BJ (cell line): ENCODE results near the gene GOSR2. TPM values are rescaled to one million over a fixed set of nuclear protein-coding genes. Genes with fewer than 3 reads are reported as not detected.

ENCODE experiments used
- CTCF ChIA-PET: fragments of 350-600 bp; formaldehyde crosslinking; extraction: SDS; loops from one replicate; lab custom pipeline; 2021; ENCODE audit warnings: antibody characterized with exemption, inconsistent platforms; lab: Yijun Ruan, JAX
- POLR2A ChIA-PET: fragments of 300-600 bp; sonication (Branson Sonifier 250); formaldehyde crosslinking; extraction: SDS; loops from one replicate; lab custom pipeline; 2021; ENCODE audit warnings: antibody characterized with exemption; lab: Charles Lee
- DNase-seq: peaks from one replicate; pipeline ENCODE4 v3.0.0-alpha.2; 2011; ENCODE audit warnings: low read depth
- H3K27me3 ChIP-seq: 2 replicates; pipeline ENCODE4 v1.6.0; 2011; ENCODE audit warnings: low read length; ENCODE audit not compliant: control insufficient read depth, insufficient read depth
- H3K36me3 ChIP-seq: 2 replicates; pipeline ENCODE4 v1.5.1; 2011; ENCODE audit warnings: low read length; ENCODE audit not compliant: control insufficient read depth, insufficient read depth
- H3K4me3 ChIP-seq: 2 replicates; pipeline ENCODE4 v1.5.1; 2011; ENCODE audit warnings: low read depth, mild to moderate bottlenecking, control low read depth, low read length
- polyA plus RNA-seq: library from polyadenylated mRNA; depleted of rRNA; stranded (reverse); fragments of >200 nt; gene quantifications from 2 replicates; pipeline ENCODE4 v1.2.3, GENCODE V29; 2011
- TF ChIP-seq, protein P1 (sequence below): IDR thresholded peaks from 2 replicates; pipeline ENCODE4 v1.5.1; 2011; ENCODE audit warnings: low read depth, mild to moderate bottlenecking, control low read depth, inconsistent platforms, low read length, moderate library complexity; ENCODE audit not compliant: insufficient read depth

Gene GOSR2
- polyA plus RNA-seq, 1 experiment, result 72.8 TPM

DNA sequence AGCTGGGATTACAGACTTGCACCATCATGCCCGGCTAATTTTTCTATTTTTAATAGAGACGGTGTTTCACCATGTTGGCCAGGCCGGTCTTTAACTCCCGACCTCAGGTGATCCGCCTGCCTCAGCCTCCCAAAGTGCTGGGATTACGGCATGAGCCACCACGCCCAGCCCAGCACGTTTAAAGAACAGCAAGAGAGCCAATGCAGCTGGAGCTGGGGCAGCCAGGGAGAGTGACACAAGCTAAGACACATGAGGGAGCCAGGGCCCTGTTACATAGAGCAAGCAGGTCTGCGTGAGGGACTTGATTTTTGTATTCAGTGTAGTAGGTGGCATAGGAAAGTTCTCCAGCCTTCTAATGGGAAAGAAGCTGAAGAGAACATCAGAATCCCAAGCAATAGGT is 21.7 kb upstream of the GOSR2 start:
- no peaks in the 10 kb centered on the region for H3K36me3 ChIP-seq
- peaks cover 7% of the 10 kb centered on the region for H3K27me3 ChIP-seq
- DNase-seq, result no peak
- POLR2A ChIA-PET, result no interaction called here
- TF ChIP-seq, protein P1, sequence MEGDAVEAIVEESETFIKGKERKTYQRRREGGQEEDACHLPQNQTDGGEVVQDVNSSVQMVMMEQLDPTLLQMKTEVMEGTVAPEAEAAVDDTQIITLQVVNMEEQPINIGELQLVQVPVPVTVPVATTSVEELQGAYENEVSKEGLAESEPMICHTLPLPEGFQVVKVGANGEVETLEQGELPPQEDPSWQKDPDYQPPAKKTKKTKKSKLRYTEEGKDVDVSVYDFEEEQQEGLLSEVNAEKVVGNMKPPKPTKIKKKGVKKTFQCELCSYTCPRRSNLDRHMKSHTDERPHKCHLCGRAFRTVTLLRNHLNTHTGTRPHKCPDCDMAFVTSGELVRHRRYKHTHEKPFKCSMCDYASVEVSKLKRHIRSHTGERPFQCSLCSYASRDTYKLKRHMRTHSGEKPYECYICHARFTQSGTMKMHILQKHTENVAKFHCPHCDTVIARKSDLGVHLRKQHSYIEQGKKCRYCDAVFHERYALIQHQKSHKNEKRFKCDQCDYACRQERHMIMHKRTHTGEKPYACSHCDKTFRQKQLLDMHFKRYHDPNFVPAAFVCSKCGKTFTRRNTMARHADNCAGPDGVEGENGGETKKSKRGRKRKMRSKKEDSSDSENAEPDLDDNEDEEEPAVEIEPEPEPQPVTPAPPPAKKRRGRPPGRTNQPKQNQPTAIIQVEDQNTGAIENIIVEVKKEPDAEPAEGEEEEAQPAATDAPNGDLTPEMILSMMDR, result no peak
- CTCF ChIA-PET, result interaction anchor here (1.2 kb wide), 1 partner anchor 10 kb away, joined by 4 read pairs; no protein-coding TSS in a partner anchor
- no peak overlapping the region for H3K4me3 ChIP-seq

DNA sequence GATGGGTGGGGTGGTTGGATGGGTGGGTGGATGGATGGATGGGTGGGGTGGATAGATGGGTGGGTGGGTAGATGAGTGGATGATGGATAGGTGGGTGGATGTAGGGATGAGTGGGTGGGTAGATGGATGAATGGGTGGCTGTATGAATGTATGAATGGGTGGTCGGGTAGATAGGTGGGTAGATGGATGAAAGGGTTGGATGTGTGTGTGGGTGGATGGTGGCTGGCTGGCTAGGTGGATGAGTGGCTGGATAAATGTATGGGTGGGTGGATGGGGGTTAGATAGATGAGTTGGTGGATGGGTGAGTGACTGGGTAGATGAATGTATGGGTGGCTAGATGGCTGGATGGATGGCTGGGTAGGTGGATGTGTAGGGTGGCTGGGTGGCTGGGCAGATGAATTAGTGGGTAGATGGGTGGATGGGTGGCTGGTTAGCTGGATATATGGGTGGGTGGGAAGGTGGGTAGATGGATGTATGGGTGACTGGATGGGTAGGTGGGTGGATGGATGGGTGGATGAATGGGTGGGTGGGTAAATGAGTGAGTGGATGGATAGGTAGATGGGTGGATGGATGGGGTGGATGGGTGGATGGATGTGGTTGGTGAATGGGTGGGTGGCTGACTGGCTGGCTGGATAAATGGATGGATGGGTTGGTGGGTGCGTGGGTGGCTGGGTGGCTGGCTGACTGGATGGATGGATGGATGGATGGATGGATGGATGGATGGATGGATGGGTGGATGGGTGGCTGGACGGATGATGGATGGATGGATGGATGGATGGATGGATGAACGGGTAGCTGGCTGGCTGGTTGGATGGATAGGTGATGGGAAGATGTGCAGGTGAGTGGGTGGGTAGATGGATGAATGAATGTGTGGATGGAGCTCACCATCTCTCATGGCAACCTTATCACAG is 18.9 kb upstream of the GOSR2 start:
- TF ChIP-seq, protein P1, result no peak
- Histone ChIP-seq H3K36me3 (no peaks in the 10 kb centered on the region), H3K4me3 (no peak overlapping the region), H3K27me3 (peaks cover 9% of the 10 kb centered on the region)
- DNase-seq, result no peak
- ChIA-PET CTCF (no interaction called here), POLR2A (no interaction called here)

DNA sequence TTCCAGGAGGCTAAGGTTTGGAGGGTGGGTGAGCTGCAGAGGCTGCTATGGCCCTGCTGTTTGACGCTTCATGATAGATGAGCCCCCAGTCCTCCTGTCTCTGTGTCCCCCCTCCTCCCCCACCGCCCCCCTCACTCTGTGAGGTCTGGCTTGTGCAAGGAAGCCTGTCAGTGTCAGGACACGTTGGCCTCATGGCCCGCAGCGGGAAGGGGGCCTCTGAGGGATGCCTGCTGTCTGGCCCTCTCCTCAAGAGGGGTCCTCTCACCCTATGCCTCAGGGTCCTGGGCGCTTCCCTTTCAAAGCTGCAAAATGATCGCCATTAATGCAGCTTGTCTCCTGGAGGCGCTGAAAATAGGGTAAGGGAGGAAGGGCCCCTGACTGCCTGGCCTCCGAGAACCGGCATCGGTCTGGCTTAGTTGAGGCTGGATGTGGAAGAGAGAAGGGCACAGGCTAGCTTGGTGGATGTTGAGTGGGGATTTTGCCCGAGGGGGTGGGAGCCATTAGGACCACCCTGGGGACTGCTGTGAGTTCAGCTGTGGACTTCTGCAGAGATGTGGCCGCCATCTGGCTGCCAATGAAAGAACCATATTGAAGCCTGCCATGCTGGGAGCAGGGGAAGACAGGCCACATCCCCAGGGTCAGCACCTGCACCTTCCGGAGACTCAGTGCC is 14.8 kb upstream of the GOSR2 start:
- H3K27me3 ChIP-seq, result peaks cover 14% of the 10 kb centered on the region
- H3K36me3 ChIP-seq, result no peaks in the 10 kb centered on the region
- CTCF ChIA-PET, result interaction anchor here (0.6 to 2.4 kb wide), 3 partner anchors 33 to 73 kb away, joined by 3 to 7 read pairs (median 5); no protein-coding TSS in a partner anchor
- TF ChIP-seq, protein P1, result no peak
- DNase-seq, result no peak
- no peak overlapping the region for H3K4me3 ChIP-seq
- POLR2A ChIA-PET, result no interaction called here

DNA sequence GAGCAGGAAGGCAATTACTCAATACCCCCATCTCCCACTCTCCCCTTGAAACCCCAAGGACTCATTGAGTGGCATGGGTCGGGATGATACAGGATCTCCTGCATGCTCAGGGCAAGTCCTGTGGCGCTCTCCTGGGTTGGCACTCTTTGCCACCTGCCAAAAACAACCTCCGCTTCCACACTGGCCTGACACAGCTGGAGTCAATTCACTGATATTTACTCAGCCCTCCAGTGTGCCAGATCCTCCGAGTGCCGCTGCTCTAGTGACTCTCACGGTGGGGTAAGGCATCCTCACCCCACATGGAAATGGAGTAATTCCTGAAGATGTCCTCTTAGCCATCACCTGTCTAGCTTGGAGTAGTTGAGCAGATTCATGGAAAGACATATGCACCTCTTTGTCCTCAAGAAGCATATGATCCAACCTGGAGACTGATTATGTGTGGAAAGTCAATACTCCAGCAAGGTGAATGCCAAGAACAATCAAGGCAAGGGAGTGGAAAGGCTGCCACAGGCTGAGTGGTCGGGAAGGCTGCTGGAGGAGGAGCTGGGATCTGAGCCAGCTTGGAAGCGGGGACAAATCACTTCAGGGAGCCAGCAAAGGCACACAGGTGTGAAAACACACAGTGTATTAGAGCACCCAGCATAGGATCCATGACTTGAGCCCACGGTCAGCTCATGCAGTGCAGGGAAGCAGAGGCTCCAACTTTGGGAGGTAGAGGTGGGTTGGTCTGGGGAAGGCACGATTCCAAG is 12.6 kb upstream of the GOSR2 start:
- CTCF ChIA-PET, result no interaction called here
- TF ChIP-seq, protein P1, result no peak

More for the DNA sequence above, 12.6 kb upstream of the GOSR2 start:
- POLR2A ChIA-PET, result no interaction called here
- peaks cover 12% of the 10 kb centered on the region for H3K27me3 ChIP-seq
- H3K4me3 ChIP-seq, result no peak overlapping the region
- DNase-seq, result no peak
- H3K36me3 ChIP-seq, result no peaks in the 10 kb centered on the region
